ENCODE measurements around the gene LRMDA. TPM values are rescaled to one million over a fixed set of nuclear protein-coding genes. Genes with fewer than 3 reads are reported as not detected.

The LRMDA gene
- total RNA-seq, 1 experiment from 2014 or later = not detected

- Histone ChIP-seq H3K4me1 (ENCODE audit: insufficient read depth, low read length, poor library complexity, severe bottlenecking) (no peaks in the 10 kb centered on the region), H3K36me3 (ENCODE audit: insufficient read depth, low read length, poor library complexity, severe bottlenecking) (no peaks in the 10 kb centered on the region), H3K27ac (ENCODE audit: low read depth, low read length, poor library complexity, severe bottlenecking) (no peak overlapping the region), H3K9me3 (ENCODE audit: low read depth, low read length, poor library complexity, severe bottlenecking) (no peaks in the 10 kb centered on the region), H3K27me3 (replicated peaks; ENCODE audit: insufficient read depth, low read depth, low read length, poor library complexity) (no peaks in the 10 kb centered on the region), H3K4me3 (ENCODE audit: low read depth, low read length, poor library complexity, severe bottlenecking) (no peak overlapping the region)
- intact Hi-C loops (cut with micrococcal nuclease; ENCODE audit: unreplicated experiment) = no loop called here
- DNase-seq (ENCODE audit: low spot score) = no peak
- TF ChIP-seq CTCF (conservative IDR thresholded peaks at IDR 0.05; ENCODE audit: low read depth, low read length) (no peak), EZH2 (IDR thresholded peaks at IDR 0.05; ENCODE audit: borderline replicate concordance, low read depth, low read length, poor library complexity, severe bottlenecking) (no peak)
- no TSS peak for BruUV-seq (replicated peaks)
- ChIA-PET CTCF (no interaction called here), POLR2A (ENCODE audit: low non-redundant PET) (no interaction called here)
Observed at GRCh38 chr10:75880031-75880775, 448.8 kb downstream of the LRMDA start.

- POLR2A ChIA-PET (ENCODE audit: low non-redundant PET) = no interaction called here
- TF ChIP-seq EZH2 (IDR thresholded peaks at IDR 0.05; ENCODE audit: borderline replicate concordance, low read depth, low read length, poor library complexity, severe bottlenecking) (no peak), CTCF (conservative IDR thresholded peaks at IDR 0.05; ENCODE audit: low read depth, low read length) (no peak)
- DNase-seq (ENCODE audit: low spot score) = no peak
- CTCF ChIA-PET = interaction anchor here (0.6 kb wide), 1 partner anchor 206 kb away, joined by 3 read pairs; no protein-coding TSS in a partner anchor
- Histone ChIP-seq H3K27me3 (replicated peaks; ENCODE audit: insufficient read depth, low read depth, low read length, poor library complexity) (no peaks in the 10 kb centered on the region), H3K36me3 (ENCODE audit: insufficient read depth, low read length, poor library complexity, severe bottlenecking) (no peaks in the 10 kb centered on the region), H3K4me1 (ENCODE audit: insufficient read depth, low read length, poor library complexity, severe bottlenecking) (no peaks in the 10 kb centered on the region), H3K27ac (ENCODE audit: low read depth, low read length, poor library complexity, severe bottlenecking) (no peak overlapping the region), H3K9me3 (ENCODE audit: low read depth, low read length, poor library complexity, severe bottlenecking) (no peaks in the 10 kb centered on the region), H3K4me3 (ENCODE audit: low read depth, low read length, poor library complexity, severe bottlenecking) (no peak overlapping the region)
- no TSS peak for BruUV-seq (replicated peaks)
- intact Hi-C loops (cut with micrococcal nuclease; ENCODE audit: unreplicated experiment) = no loop called here
Observed at GRCh38 chr10:75883081-75884072, 452.0 kb downstream of the LRMDA start.

GRCh38 chr10:75884808-75885207 is 453.4 kb downstream of the LRMDA start:
- H3K36me3 ChIP-seq (ENCODE audit: insufficient read depth, low read length, poor library complexity, severe bottlenecking) = no peaks in the 10 kb centered on the region
- ChIA-PET POLR2A (ENCODE audit: low non-redundant PET) (interaction anchor here (0.7 kb wide), 1 partner anchor 31 kb away, joined by 5 read pairs; no protein-coding TSS in a partner anchor), CTCF (no interaction called here)
- H3K4me3 ChIP-seq (ENCODE audit: low read depth, low read length, poor library complexity, severe bottlenecking) = no peak overlapping the region
- no peak for DNase-seq (ENCODE audit: low spot score)
- H3K4me1 ChIP-seq (ENCODE audit: insufficient read depth, low read length, poor library complexity, severe bottlenecking) = no peaks in the 10 kb centered on the region
- intact Hi-C loops (cut with micrococcal nuclease; ENCODE audit: unreplicated experiment) = no loop called here
- no peak overlapping the region for H3K27ac ChIP-seq (ENCODE audit: low read depth, low read length, poor library complexity, severe bottlenecking)
- BruUV-seq (replicated peaks) = no TSS peak
- no peaks in the 10 kb centered on the region for H3K9me3 ChIP-seq (ENCODE audit: low read depth, low read length, poor library complexity, severe bottlenecking)
- no peak for TF ChIP-seq EZH2 (IDR thresholded peaks at IDR 0.05; ENCODE audit: borderline replicate concordance, low read depth, low read length, poor library complexity, severe bottlenecking)
- TF ChIP-seq CTCF (conservative IDR thresholded peaks at IDR 0.05; ENCODE audit: low read depth, low read length) = no peak
- H3K27me3 ChIP-seq (replicated peaks; ENCODE audit: insufficient read depth, low read depth, low read length, poor library complexity) = no peaks in the 10 kb centered on the region
